HG02759 (cell line): ENCODE measurements around the gene MEDAG.
"Not testable (repeated sequence)": the region's sequence is repeated elsewhere in the genome, so short reads cannot be mapped to it uniquely, and the experiment has no call there.

Experiments
- ATAC-seq: cut with Tn5 transposase; IDR thresholded peaks from one replicate; pipeline ENCODE4 v1.9.1; 2021; ENCODE audit warnings: mild to moderate bottlenecking, moderate library complexity; ENCODE audit not compliant: unreplicated experiment

The MEDAG gene

GRCh38 chr13:30906411-30907051 is 460 bp downstream of the MEDAG start:
- no peak for ATAC-seq

- no peak for ATAC-seq
These were observed 1.2 kb downstream of the MEDAG start for GRCh38 chr13:30907121-30907861.

GRCh38 chr13:30908416-30908980 is 2.4 kb downstream of the MEDAG start:
- ATAC-seq = no peak

- ATAC-seq = no peak
These were observed 4.6 kb downstream of the MEDAG start for GRCh38 chr13:30910676-30911075.

GRCh38 chr13:30915691-30916541 is 9.8 kb downstream of the MEDAG start:
- ATAC-seq = no peak

- ATAC-seq = no peak
These were observed 10.9 kb downstream of the MEDAG start for GRCh38 chr13:30916991-30917390.

- ATAC-seq = no peak
These were observed 12.8 kb downstream of the MEDAG start for GRCh38 chr13:30918662-30919405.

- ATAC-seq = no peak
These were observed 14.3 kb downstream of the MEDAG start for GRCh38 chr13:30920162-30920909.

GRCh38 chr13:30923418-30923817 is 17.3 kb downstream of the MEDAG start:
- no peak for ATAC-seq

- ATAC-seq = no peak
These were observed 18.6 kb downstream of the MEDAG start for GRCh38 chr13:30924721-30925120.

GRCh38 chr13:30925429-30925828 is 19.4 kb downstream of the MEDAG start:
- ATAC-seq = no peak

GRCh38 chr13:30926781-30927180 is 20.7 kb downstream of the MEDAG start:
- ATAC-seq = no peak

- ATAC-seq = not testable (repeated sequence)
These were observed 21.1 kb downstream of the MEDAG start for GRCh38 chr13:30927188-30927587.

- no peak for ATAC-seq
These were observed 21.5 kb downstream of the MEDAG start for GRCh38 chr13:30927595-30927994.

- ATAC-seq = no peak
These were observed 22.9 kb downstream of the MEDAG start for GRCh38 chr13:30928978-30929377.

- ATAC-seq = no peak
These were observed 26.6 kb downstream of the MEDAG start, which contains the start of gene TEX26 for GRCh38 chr13:30932481-30933353. Gene TEX26, plus strand, starts transcription at chr13:30932656. Its CDS starts 60 bp downstream, at chr13:30932716.

GRCh38 chr13:30933354-30933670 is 27.2 kb downstream of the MEDAG start:
- ATAC-seq = no peak

GRCh38 chr13:30934381-30934780 is 28.3 kb downstream of the MEDAG start:
- no peak for ATAC-seq

GRCh38 chr13:30934803-30935202 is 28.7 kb downstream of the MEDAG start:
- ATAC-seq = no peak
